SK-N-MC (cell line): Measurements from ENCODE around the gene LMNA.

ENCODE experiments used
- EZH2 ChIP-seq: fragments of 200-600 bp; sonication (generic); IDR thresholded peaks from one replicate; pipeline ENCODE4 v1.6.1; 2017; ENCODE audit warnings: antibody characterized with exemption
- FOXP2 ChIP-seq: optimal IDR thresholded peaks from 2 replicates; pipeline ENCODE3; 2011; ENCODE audit warnings: mild to moderate bottlenecking, moderate library complexity; ENCODE audit not compliant: insufficient read depth; ENCODE audit errors: extremely low read length, control extremely low read depth
- POLR2AphosphoS5 ChIP-seq: IDR thresholded peaks from 2 replicates; pipeline ENCODE4 v1.6.1; 2012; ENCODE audit warnings: mild to moderate bottlenecking, low read depth, low read length, borderline replicate concordance

- TF ChIP-seq EZH2 (no peak), POLR2AphosphoS5 (no peak), FOXP2 (no peak)
These were observed 7.6 kb downstream of the LMNA start for GRCh38 chr1:156122086-156122485.
